CD4-positive, alpha-beta memory T cell (primary cell): Measurements from ENCODE around the gene KRT78. TPM values are rescaled to one million over a fixed set of nuclear protein-coding genes. Genes with fewer than 3 reads are reported as not detected.
"Not testable (repeated sequence)": the region's sequence is repeated elsewhere in the genome, so short reads cannot be mapped to it uniquely, and the experiment has no call there.

ENCODE experiments used
- CTCF ChIA-PET: fragments of 350-600 bp; sonication (Branson Sonifier 250); formaldehyde crosslinking; loops from one replicate; lab custom pipeline; 2021; ENCODE audit warnings: inconsistent platforms; ENCODE audit not compliant: partially characterized antibody; lab: Charles Lee
- POLR2A ChIA-PET: fragments of 350-600 bp; sonication (Branson Sonifier 250); formaldehyde crosslinking; loops from one replicate; lab custom pipeline; 2021; ENCODE audit not compliant: partially characterized antibody; lab: Charles Lee
- DNase-seq, 5 donors: peaks; one replicate each; pipeline versions ENCODE4 v3.0.0 to v3.0.0-alpha.2; 2020 to 2022; ENCODE audit warnings: mixed read lengths in 1 of 5
- H3K27ac ChIP-seq: one replicate; pipeline ENCODE4 v1.7.0; 2013; ENCODE audit warnings: low read depth, low read length
- H3K27me3 ChIP-seq: 2 replicates; pipeline ENCODE4 v1.7.0; 2013; ENCODE audit warnings: mild to moderate bottlenecking, low read length, moderate library complexity; ENCODE audit not compliant: insufficient read depth
- H3K36me3 ChIP-seq: 2 replicates; pipeline ENCODE4 v1.7.0; 2013; ENCODE audit warnings: mild to moderate bottlenecking, low read length, moderate library complexity; ENCODE audit not compliant: insufficient read depth
- H3K4me1 ChIP-seq: 2 replicates; pipeline ENCODE4 v1.7.0; 2013; ENCODE audit warnings: mild to moderate bottlenecking, low read length, moderate library complexity; ENCODE audit not compliant: insufficient read depth
- H3K4me3 ChIP-seq, 2 donors: one replicate each; pipeline ENCODE4 v1.7.0; 2013; ENCODE audit warnings: low read length in 2 of 2, mild to moderate bottlenecking in 1 of 2
- H3K9me3 ChIP-seq, 2 donors: one replicate each; pipeline ENCODE4 v1.7.0; 2013; ENCODE audit warnings: low read length in 2 of 2, control low read depth in 1 of 2; ENCODE audit not compliant: control insufficient read depth in 1 of 2
- H3K27ac Mint-ChIP-seq, 7 donors: one replicate each; pipeline ENCODE4 v1.8.0; 2020 to 2021; ENCODE audit warnings: mixed read lengths in 7 of 7, mild to moderate bottlenecking in 6 of 7, inconsistent platforms in 3 of 7, moderate library complexity in 3 of 7
- H3K27me3 Mint-ChIP-seq, 2 donors: one replicate each; pipeline ENCODE4 v1.8.0; 2020 to 2021; ENCODE audit warnings: mixed read lengths in 2 of 2
- H3K36me3 Mint-ChIP-seq, 2 donors: one replicate each; pipeline ENCODE4 v1.8.0; 2020 to 2021; ENCODE audit warnings: mixed read lengths in 2 of 2, inconsistent platforms in 1 of 2, mild to moderate bottlenecking in 1 of 2
- H3K4me1 Mint-ChIP-seq, 4 donors: one replicate each; pipeline ENCODE4 v1.8.0; 2020 to 2021; ENCODE audit warnings: mixed read lengths in 4 of 4, mild to moderate bottlenecking in 1 of 4
- H3K4me3 Mint-ChIP-seq, 8 donors: one replicate each; pipeline ENCODE4 v1.8.0; 2020 to 2021; ENCODE audit warnings: mixed read lengths in 8 of 8, mild to moderate bottlenecking in 7 of 8, moderate library complexity in 6 of 8, inconsistent platforms in 3 of 8
- H3K9me3 Mint-ChIP-seq, 8 donors: one replicate each; pipeline ENCODE4 v1.8.0; 2020 to 2021; ENCODE audit warnings: mixed read lengths in 8 of 8, mild to moderate bottlenecking in 5 of 8, inconsistent platforms in 3 of 8, moderate library complexity in 1 of 8
- intact Hi-C: fragments of 100-400 bp; cut with micrococcal nuclease; formaldehyde crosslinking; loops from one replicate; pipeline ENCODE4 v1.15.1; 2023
- polyA plus RNA-seq, 2 donors: library from polyadenylated mRNA; unstranded; fragments of 300-500 nt; fragmentation: Illumina TruSeq; gene quantifications; one replicate each; pipeline ENCODE4 v1.2.3, GENCODE V29; 2021
- total RNA-seq, 2 experiments: library from RNA; stranded (reverse); gene quantifications; one replicate each; pipeline ENCODE4 v1.2.3, GENCODE V29; 2021

Gene KRT78
- total and polyA plus RNA-seq, 4 experiments from 2014 or later = not detected

DNA sequence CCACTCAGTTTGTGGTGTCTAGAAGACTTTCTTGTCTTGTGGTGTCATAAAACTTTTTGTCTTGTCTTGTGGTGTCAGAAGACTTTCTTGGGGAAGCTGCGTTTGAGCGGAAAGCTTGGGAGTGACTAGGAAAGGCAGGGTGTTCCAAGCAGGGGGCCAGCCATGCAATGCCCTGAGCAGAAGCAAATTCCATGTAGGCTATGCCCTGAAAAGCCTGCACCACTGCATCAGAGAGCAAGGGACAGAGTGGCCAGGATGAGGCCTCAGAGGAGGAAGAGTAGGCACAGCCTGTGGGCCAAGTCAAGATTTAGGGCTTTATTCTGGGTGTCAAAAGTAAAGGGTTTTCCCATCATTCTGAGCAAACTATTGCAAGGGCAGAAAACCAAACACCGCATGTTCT lies 41.6 kb upstream of the KRT78 start:
- Histone ChIP-seq H3K27me3 (no peaks in the 10 kb centered on the region), H3K9me3 (no peaks in the 10 kb centered on the region), H3K4me1 (no peaks in the 10 kb centered on the region), H3K36me3 (no peaks in the 10 kb centered on the region), H3K27ac (no peak overlapping the region), H3K4me3 (no peak overlapping the region)
- peak overlapping the region in 1 of 7 donors; percentile 38 for H3K27ac Mint-ChIP-seq
- H3K4me1 Mint-ChIP-seq = no peaks in the 10 kb centered on the region
- no peaks in the 10 kb centered on the region for H3K9me3 Mint-ChIP-seq
- ChIA-PET CTCF (interaction anchor here (13.8 kb wide), 1 partner anchor 92 kb away, joined by 459 read pairs; no protein-coding TSS in a partner anchor), POLR2A (no interaction called here)
- H3K36me3 Mint-ChIP-seq = no peaks in the 10 kb centered on the region
- intact Hi-C loops = no loop called here
- H3K4me3 Mint-ChIP-seq = no peak overlapping the region
- DNase-seq = no peak
- peaks cover 4 to 10% of the 10 kb centered on the region in 2 donors for H3K27me3 Mint-ChIP-seq

DNA sequence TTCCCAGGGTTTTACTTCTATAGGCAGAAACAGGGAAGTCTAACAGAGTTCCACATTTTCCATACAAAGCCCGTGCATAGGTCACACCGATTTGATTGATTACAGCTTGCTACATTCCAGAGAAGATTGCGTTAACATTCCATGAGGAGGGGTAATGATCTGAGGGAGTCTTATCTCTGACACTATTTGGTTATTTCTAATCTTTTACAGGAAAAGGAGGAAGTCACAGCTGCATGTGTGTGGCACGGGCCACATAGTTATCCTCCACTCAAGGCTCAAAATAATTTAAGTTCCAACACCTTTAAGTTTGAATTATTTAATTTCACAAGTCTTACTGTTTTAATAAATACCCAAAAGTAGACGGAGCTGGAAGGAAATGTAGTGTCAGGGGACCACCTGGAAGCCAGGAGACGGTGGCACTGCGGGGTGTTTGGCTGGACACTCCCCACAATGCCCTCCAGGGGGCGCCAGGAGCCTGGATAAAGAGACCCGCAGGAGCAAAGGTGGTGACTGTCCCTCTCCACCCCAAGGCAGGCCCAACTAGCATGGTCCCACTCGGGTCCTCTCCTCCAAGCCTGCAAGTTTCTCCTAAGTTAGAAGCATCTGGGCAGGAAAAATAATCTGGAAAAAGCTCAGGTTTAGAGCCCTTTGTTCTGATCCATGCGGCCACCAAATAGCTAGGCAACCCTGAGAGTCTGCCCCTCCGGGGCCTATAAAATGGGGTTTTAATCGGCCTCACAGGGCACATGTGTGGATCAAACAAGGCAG lies 35.9 kb upstream of the KRT78 start:
- intact Hi-C loops = loop anchor here (1.0 kb wide), 1 partner anchor 97 kb away; no protein-coding TSS in a partner anchor
- POLR2A ChIA-PET = interaction anchor here (1.3 kb wide), 1 partner anchor 95 kb away, joined by 3 read pairs; no protein-coding TSS in a partner anchor
- H3K27me3 Mint-ChIP-seq = peaks cover 5 to 9% of the 10 kb centered on the region in 2 donors

DNA sequence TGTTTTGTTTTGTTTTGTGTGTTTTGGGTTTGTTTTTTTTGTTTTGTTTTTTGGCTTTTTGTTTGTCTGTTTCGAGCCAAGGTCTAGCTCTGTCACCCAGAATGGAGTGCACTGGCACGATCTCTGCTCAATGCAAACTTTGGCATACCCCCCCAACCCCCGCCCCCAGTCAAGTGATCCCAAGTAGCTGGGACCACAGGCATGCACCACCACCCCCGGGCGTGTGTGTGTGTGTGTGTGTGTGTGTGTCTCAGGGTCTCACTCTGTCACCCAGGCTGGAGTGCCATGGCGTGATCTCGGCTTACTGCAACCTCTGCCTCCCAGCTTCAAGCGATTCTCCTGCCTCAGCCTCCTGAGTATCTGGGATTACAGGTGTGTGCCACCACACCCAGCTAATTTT lies 31.7 kb upstream of the KRT78 start:
- H3K4me3 ChIP-seq, H3K4me1 ChIP-seq, H3K36me3 Mint-ChIP-seq, intact Hi-C loops, H3K9me3 ChIP-seq, H3K36me3 ChIP-seq, DNase-seq, H3K27ac ChIP-seq, H3K9me3 Mint-ChIP-seq, H3K27me3 ChIP-seq, H3K27me3 Mint-ChIP-seq: not testable (repeated sequence)
- peak overlapping the region in 1 of 7 donors; percentile 52 for H3K27ac Mint-ChIP-seq
- ChIA-PET POLR2A (interaction anchor here (1.4 to 2.1 kb wide), 2 partner anchors 11 to 295 kb away, joined by 6 to 14 read pairs; no protein-coding TSS in a partner anchor), CTCF (interaction anchor here (0.9 to 14.4 kb wide), 27 partner anchors 8 to 740 kb away, joined by 3 to 459 read pairs (median 3); partner anchors contain the start of genes KRT74 and KRT83)
- peak overlapping the region in 3 of 8 donors; percentile 53 to 85 (median 56) for H3K4me3 Mint-ChIP-seq
- H3K4me1 Mint-ChIP-seq = peaks cover 3 to 13% (median 8%) of the 10 kb centered on the region in 4 donors

More for the DNA sequence above, 35.9 kb upstream of the KRT78 start:
- Histone ChIP-seq H3K4me3 (no peak overlapping the region), H3K27me3 (no peaks in the 10 kb centered on the region), H3K9me3 (no peaks in the 10 kb centered on the region), H3K27ac (no peak overlapping the region), H3K36me3 (no peaks in the 10 kb centered on the region), H3K4me1 (peaks cover 5% of the 10 kb centered on the region)
- Mint-ChIP-seq H3K36me3 (no peaks in the 10 kb centered on the region), H3K4me3 (no peak overlapping the region), H3K9me3 (no peaks in the 10 kb centered on the region), H3K27ac (no peak overlapping the region), H3K4me1 (peaks cover 3 to 7% (median 5%) of the 10 kb centered on the region in 4 donors)
- peak; percentile 66 to 71 (median 67) for DNase-seq
- CTCF ChIA-PET = interaction anchor here (0.6 to 14.4 kb wide), 45 partner anchors 9 to 761 kb away, joined by 3 to 459 read pairs (median 5); partner anchors contain the start of gene KRT74

DNA sequence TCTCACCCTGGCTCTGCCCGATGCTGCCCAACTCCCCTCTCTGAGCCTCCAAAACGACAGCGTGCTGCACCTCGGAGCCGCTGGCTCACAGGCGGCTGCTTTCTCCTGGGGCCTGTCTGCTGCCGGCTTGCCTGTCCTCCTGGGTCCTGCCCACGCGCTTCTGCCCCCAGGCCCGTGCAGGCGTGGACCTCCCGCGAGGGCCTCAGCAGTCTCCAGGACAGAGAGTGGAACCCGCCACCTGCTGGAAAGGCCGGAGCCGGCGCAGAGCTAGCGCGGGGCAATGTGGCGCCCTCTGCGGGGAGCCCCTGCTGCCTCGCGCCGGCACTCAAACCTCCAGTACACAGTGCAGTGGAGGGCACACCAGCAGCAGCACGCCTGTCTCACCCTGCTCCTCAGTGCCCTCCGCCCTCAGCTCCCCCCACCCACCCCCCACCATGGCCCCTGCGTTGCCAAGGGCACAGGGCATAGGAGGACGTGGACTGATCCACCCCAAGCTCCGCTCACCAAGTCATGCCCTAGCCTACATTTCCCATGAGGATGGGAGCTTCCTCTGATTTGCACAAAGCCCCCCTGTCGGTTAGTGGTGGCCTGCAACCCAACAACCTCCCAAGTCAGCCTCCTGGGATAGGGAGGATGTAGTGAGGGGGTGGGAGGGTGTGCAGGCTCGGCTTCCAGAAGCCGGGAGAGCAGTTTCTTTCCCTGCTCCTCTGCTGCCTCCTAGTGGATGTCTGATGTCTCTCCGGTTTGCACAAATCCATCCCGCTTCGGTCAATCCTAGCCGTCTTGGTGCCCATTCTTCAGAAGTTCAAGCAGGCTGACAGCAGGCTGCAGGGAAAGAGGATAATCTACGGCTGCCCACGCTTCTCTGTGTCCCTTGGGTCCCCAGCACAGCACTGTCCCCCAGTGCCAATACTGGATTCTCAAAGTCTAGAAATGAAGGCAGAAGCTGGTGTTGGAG lies 30.9 kb upstream of the KRT78 start:
- no peaks in the 10 kb centered on the region for H3K36me3 ChIP-seq
- no peak overlapping the region for H3K27ac ChIP-seq
- no peaks in the 10 kb centered on the region for H3K36me3 Mint-ChIP-seq
- peak overlapping the region in 1 of 7 donors; percentile 52 for H3K27ac Mint-ChIP-seq
- peaks cover 8% of the 10 kb centered on the region for H3K4me1 ChIP-seq
- ChIA-PET CTCF (interaction anchor here (0.6 to 14.4 kb wide), 42 partner anchors 8 to 727 kb away, joined by 3 to 459 read pairs (median 3); partner anchors contain the start of genes KRT74 and KRT83), POLR2A (interaction anchor here (0.9 to 2.1 kb wide), 5 partner anchors 9 to 507 kb away, joined by 3 to 14 read pairs (median 3); no protein-coding TSS in a partner anchor)
- DNase-seq = peak; percentile 65 to 70 (median 67)
- no peak overlapping the region for H3K4me3 ChIP-seq
- H3K4me1 Mint-ChIP-seq = peaks cover 3 to 14% (median 10%) of the 10 kb centered on the region in 4 donors
- intact Hi-C loops = loop anchor here (1.0 kb wide), 2 partner anchors 296 to 723 kb away; no protein-coding TSS in a partner anchor
- H3K27me3 Mint-ChIP-seq = peaks cover 2 to 9% of the 10 kb centered on the region in 2 donors
- no peaks in the 10 kb centered on the region for H3K9me3 ChIP-seq
- peaks cover 0 to 3% (median 0%) of the 10 kb centered on the region in 8 donors for H3K9me3 Mint-ChIP-seq
- peak overlapping the region; percentile 48 to 85 (median 73) for H3K4me3 Mint-ChIP-seq
- no peaks in the 10 kb centered on the region for H3K27me3 ChIP-seq

DNA sequence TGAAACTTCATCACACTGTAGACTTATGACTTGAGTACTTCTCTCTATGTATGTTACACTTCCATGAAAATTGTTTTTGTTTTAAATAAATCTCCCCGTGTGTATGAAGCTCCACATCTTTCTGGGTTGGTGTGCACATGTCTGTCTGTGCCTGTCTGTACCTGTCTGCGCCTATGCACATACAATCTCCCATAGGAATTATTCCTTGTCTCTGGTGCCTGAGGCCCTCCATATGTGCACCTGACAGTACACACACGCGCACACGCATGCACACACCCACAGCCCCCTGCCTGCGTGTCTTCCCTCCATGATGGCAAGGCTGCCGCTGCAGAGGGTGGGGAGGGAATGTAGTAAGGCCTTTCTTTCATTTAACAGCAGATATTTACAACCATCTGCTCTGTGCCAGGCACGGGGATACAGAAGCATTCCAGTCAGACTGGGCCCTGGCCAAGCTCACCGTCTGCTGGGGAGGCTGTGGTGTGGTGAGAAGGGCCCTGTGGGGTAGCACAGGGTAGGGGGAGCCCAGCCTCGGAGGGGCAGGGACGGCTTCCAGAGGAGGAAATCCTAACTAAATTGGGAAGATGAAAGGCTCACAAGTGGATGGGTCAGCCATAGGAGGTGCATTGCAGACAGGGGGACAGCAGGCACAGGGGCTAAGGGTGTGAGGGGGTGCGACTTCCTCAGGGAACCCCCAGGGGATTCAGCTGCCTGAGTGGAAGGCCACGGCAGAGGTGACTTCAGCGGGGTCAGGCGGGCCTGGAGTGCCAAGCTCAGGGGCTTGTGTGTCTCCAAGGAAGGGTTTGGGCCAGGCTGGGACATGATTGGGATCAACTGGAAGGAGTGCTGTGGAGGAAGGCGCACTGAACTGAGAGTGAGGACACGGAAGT lies 30.0 kb upstream of the KRT78 start:
- Mint-ChIP-seq H3K9me3 (peaks cover 0 to 3% (median 0%) of the 10 kb centered on the region in 8 donors), H3K4me1 (peaks cover 8 to 22% (median 15%) of the 10 kb centered on the region in 4 donors), H3K4me3 (peak overlapping the region in 1 of 8 donors; percentile 30), H3K27me3 (peaks cover 2 to 9% of the 10 kb centered on the region in 2 donors), H3K36me3 (no peaks in the 10 kb centered on the region), H3K27ac (peak overlapping the region in 1 of 7 donors; percentile 37)
- H3K36me3 ChIP-seq = no peaks in the 10 kb centered on the region
- no peak overlapping the region for H3K27ac ChIP-seq
- no peak overlapping the region for H3K4me3 ChIP-seq
- no peak for DNase-seq
- peaks cover 14% of the 10 kb centered on the region for H3K4me1 ChIP-seq
- ChIA-PET CTCF (interaction anchor here (0.8 to 14.4 kb wide), 27 partner anchors 7 to 762 kb away, joined by 3 to 459 read pairs (median 3); partner anchors contain the start of genes KRT74 and KRT83), POLR2A (interaction anchor here (0.9 to 2.1 kb wide), 4 partner anchors 8 to 506 kb away, joined by 3 to 14 read pairs (median 3); no protein-coding TSS in a partner anchor)
- H3K9me3 ChIP-seq = no peaks in the 10 kb centered on the region
- intact Hi-C loops = loop anchor here (1.0 kb wide), 2 partner anchors 295 to 722 kb away; no protein-coding TSS in a partner anchor
- no peaks in the 10 kb centered on the region for H3K27me3 ChIP-seq

DNA sequence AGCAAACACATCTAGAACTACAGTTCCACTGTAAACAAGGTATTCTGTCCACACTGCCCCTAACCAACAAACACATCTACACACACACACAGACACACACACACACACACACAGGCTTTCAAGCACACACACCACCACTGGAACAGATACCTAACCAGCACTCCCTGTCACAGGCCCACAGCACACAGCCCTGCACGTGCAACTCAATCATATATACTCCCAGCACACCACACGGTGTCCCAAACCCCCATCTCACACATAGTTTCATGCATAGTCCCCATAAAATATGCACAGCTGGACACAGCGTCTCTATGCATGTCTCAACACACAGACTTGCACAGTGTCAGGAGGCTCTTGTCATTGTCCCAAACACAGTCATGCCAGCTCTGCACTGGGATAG lies 28.4 kb upstream of the KRT78 start:
- H3K27me3 Mint-ChIP-seq = peaks cover 2 to 5% of the 10 kb centered on the region in 2 donors
- H3K4me1 Mint-ChIP-seq = peaks cover 13 to 31% (median 21%) of the 10 kb centered on the region in 4 donors
- peaks cover 19% of the 10 kb centered on the region for H3K4me1 ChIP-seq
- ChIA-PET CTCF (interaction anchor here (0.6 to 14.4 kb wide), 8 partner anchors 10 to 721 kb away, joined by 3 to 459 read pairs (median 3); partner anchors contain the start of gene KRT74), POLR2A (interaction anchor here (1.4 kb wide), 1 partner anchor 292 kb away, joined by 4 read pairs; no protein-coding TSS in a partner anchor)
- intact Hi-C loops = no loop called here
- no peaks in the 10 kb centered on the region for H3K36me3 ChIP-seq
- H3K4me3 ChIP-seq = no peak overlapping the region
- H3K36me3 Mint-ChIP-seq = no peaks in the 10 kb centered on the region
- H3K27me3 ChIP-seq = no peaks in the 10 kb centered on the region
- no peak overlapping the region for H3K4me3 Mint-ChIP-seq
- no peaks in the 10 kb centered on the region for H3K9me3 ChIP-seq
- DNase-seq = no peak
- no peak overlapping the region for H3K27ac ChIP-seq
- H3K9me3 Mint-ChIP-seq = peaks cover 0 to 3% (median 0%) of the 10 kb centered on the region in 8 donors
- peak overlapping the region in 1 of 7 donors; percentile 1 for H3K27ac Mint-ChIP-seq
